Uterus (tissue), 4 donors: ENCODE results near the gene KCNJ14. TPM values are rescaled to one million over a fixed set of nuclear protein-coding genes. Genes with fewer than 3 reads are reported as not detected.

ENCODE experiments used
- DNase-seq, 2 donors: peaks; one replicate each; pipeline ENCODE4 v3.0.0-alpha.2; 2019 to 2020
- H3K27ac ChIP-seq, 2 donors: fragments of 200-600 bp; sonication (generic); 1 replicate in 1 of 2; 2 replicates in 1 of 2; pipeline ENCODE4 v1.5.1; 2016 to 2018
- H3K27me3 ChIP-seq, 2 donors: fragments of 200-600 bp; sonication (generic); one replicate each; pipeline ENCODE4 v1.5.1; 2018 to 2019; ENCODE audit warnings: control low read depth in 1 of 2
- H3K36me3 ChIP-seq, 2 donors: fragments of 200-600 bp; sonication (generic); one replicate each; pipeline ENCODE4 v1.5.1; 2019; ENCODE audit warnings: control low read depth in 1 of 2
- H3K4me1 ChIP-seq, 2 donors: fragments of 200-600 bp; sonication (generic); one replicate each; pipeline ENCODE4 v1.5.1; 2018 to 2019; ENCODE audit warnings: control low read depth in 1 of 2
- H3K4me3 ChIP-seq, 2 donors: fragments of 200-600 bp; sonication (generic); 1 replicate in 1 of 2; 2 replicates in 1 of 2; pipeline ENCODE4 v1.5.1; 2018 to 2019; ENCODE audit warnings: mild to moderate bottlenecking in 1 of 2
- H3K9me3 ChIP-seq, 2 donors: fragments of 200-600 bp; sonication (generic); one replicate each; pipeline ENCODE4 v1.5.1; 2019; ENCODE audit warnings: control low read depth in 1 of 2
- CTCF ChIP-seq, 4 experiments: fragments of 200-600 bp in 2 of 4; fragments of 450-650 bp in 2 of 4; sonication (generic) in 2 of 4; IDR thresholded peaks; one replicate each; pipeline ENCODE4 v1.5.1; 2016 to 2019; ENCODE audit warnings: antibody characterized with exemption in 4 of 4, mild to moderate bottlenecking in 2 of 4, moderate library complexity in 1 of 4
- POLR2A ChIP-seq, 2 donors: fragments of 450-650 bp; IDR thresholded peaks; one replicate each; pipeline ENCODE4 v1.6.1; 2016; ENCODE audit warnings: antibody characterized with exemption in 2 of 2, mild to moderate bottlenecking in 1 of 2, moderate library complexity in 1 of 2
- intact Hi-C: fragments of 100-400 bp; cut with DNase I; formaldehyde crosslinking; loops from one replicate; pipeline ENCODE4 v1.15.1; 2023; ENCODE audit warnings: low total_unique reads
- total RNA-seq, 4 donors: library from RNA; depleted of rRNA in 3 of 4; stranded (reverse); fragments of >200 nt in 3 of 4; gene quantifications; one replicate each; pipeline versions ENCODE4 v1.1.0 to v1.2.4, GENCODE V29; 2014 to 2023
- donor health status: DM: yes; HTN: yes; CAD: no.

KCNJ14 gene
- total RNA-seq, 4 donors from 2014 or later = 0.29 to 2.2 (median 1.2) TPM; not detected in 1

DNA sequence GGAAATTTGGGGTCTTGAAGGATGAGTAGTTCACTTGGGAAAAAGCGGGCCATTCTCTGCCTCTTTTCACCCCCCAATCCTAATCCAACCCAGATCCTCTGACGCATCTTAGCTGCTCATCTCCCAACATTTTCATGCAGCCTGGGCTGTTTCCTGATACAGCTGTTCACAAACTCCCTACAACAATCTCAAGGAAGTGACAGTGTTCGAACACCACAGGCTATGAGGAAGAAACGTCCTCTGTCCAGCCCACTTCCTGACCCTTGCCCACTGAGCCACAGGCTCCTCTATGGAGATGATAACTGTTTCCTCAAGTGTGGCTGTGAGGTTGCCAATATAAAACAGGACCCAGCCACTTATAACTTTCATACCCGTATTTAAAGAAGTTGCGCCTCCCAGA is 40.0 kb downstream of the KCNJ14 start:
- Histone ChIP-seq H3K4me3 (no peak overlapping the region), H3K4me1 (peaks cover 0 to 7% of the 10 kb centered on the region in 2 donors), H3K36me3 (no peaks in the 10 kb centered on the region), H3K9me3 (no peaks in the 10 kb centered on the region), H3K27me3 (peaks cover 6 to 15% of the 10 kb centered on the region in 2 donors), H3K27ac (no peak overlapping the region)
- TF ChIP-seq CTCF (IDR thresholded peaks at IDR 0.05) (no peak), POLR2A (IDR thresholded peaks at IDR 0.05) (no peak)
- intact Hi-C loops = loop anchor here (10.0 kb wide), 2 partner anchors 89 to 119 kb away; partner anchors contain the start of genes FAM83E, RPL18 and SPHK2
- DNase-seq = no peak

- Histone ChIP-seq H3K27ac (no peak overlapping the region), H3K9me3 (no peaks in the 10 kb centered on the region), H3K36me3 (no peaks in the 10 kb centered on the region), H3K4me1 (no peaks in the 10 kb centered on the region), H3K27me3 (peaks cover 12 to 25% of the 10 kb centered on the region in 2 donors), H3K4me3 (no peak overlapping the region)
- TF ChIP-seq CTCF (IDR thresholded peaks at IDR 0.05) = no peak
- no peak for TF ChIP-seq POLR2A (IDR thresholded peaks at IDR 0.05)
- intact Hi-C loops = loop anchor here (10.0 kb wide), 2 partner anchors 88 to 118 kb away; partner anchors contain the start of genes FAM83E, RPL18 and SPHK2
- no peak for DNase-seq
Observed at GRCh38 chr19:48496959-48497727, 41.8 kb downstream of the KCNJ14 start.

DNA sequence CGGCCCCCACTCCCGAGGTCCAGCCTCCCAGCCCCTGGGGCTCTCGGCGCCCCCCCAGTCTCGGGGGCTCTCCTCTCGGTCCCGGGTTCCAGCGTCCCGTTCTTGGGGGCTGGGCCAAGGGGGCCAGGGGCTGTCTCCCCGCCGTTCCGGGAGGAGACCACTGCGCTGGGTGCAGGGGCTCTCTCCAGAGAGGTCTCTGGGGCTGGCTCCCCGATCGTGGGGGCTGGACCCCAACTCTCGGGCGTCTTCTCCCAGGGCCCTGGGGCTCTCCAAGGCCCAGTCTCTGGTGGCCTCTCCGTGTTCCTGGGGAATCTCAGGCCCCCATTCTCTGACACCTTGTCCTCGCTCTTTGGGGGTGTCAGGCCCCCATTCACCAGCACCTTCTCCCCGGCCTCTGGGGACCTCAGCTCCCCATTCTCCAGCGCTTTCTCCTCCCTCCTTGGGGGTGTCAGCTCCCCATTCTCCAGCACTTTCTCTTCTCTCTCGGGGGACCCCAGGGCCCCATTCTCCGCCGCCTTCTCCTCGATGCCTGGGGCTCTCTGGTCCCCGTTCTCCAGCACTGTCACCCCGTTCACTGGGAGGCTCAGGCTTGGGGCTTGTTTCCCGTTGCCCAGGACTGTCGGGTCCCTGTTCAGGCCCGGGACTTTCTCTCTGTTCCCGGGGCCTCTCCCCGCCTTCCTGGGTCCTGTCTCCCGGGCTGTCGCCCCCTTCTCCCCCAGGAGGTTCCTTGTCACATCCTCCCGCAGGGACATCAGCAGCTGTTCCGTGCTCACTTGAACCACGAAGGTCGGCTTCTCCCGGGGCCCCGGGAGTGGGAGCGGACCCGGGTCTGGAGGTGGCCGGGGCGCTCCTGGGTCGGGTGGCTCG is 42.6 kb downstream of the KCNJ14 start:
- H3K4me1 ChIP-seq = no peaks in the 10 kb centered on the region
- DNase-seq = no peak
- H3K9me3 ChIP-seq = no peaks in the 10 kb centered on the region
- H3K27me3 ChIP-seq = peaks cover 12 to 25% of the 10 kb centered on the region in 2 donors
- no peak for TF ChIP-seq CTCF (IDR thresholded peaks at IDR 0.05)
- TF ChIP-seq POLR2A (IDR thresholded peaks at IDR 0.05) = no peak
- intact Hi-C loops = loop anchor here (10.0 kb wide), 2 partner anchors 87 to 117 kb away; partner anchors contain the start of genes FAM83E, RPL18 and SPHK2
- H3K27ac ChIP-seq = no peak overlapping the region
- no peaks in the 10 kb centered on the region for H3K36me3 ChIP-seq
- no peak overlapping the region for H3K4me3 ChIP-seq

DNA sequence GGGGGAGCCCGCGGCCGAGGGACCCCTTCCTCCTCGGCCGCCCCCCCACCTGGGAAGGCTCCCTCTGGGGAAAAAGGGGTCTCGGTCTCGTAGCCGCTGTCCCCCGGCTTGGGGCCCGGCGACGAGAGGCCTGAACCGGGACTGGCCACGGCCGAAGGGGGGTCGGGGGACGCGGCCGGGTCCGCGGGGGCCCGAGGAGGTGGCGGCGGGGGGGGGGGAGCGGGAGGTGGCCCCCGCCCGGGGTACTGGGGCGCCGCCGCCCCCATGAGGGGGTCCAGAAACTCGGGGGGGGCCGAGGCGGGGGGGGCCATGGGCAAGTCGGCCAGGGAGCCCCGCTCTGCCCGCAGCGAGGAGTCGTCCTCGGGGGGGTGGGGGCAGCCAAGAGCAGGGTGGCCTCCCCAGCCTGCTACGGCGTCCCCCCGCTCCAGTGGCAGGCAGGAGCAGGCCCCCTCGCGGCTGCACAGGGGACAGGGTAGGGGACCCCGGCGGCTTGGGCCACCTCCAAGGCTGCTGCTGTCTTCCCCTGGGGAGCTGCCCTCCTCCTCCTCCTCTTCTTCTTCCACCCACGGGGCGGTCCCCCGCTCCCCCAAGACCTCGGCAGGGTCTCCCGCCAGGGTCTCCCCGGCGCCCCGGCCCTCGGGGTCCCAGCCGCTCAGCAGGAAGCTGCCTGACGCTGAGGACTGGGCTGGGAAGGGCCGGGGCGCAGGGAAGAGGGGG is 43.4 kb downstream of the KCNJ14 start:
- no peaks in the 10 kb centered on the region for H3K36me3 ChIP-seq
- no peak overlapping the region for H3K27ac ChIP-seq
- no peak for DNase-seq
- no peak for TF ChIP-seq POLR2A (IDR thresholded peaks at IDR 0.05)
- H3K4me1 ChIP-seq = no peaks in the 10 kb centered on the region
- no peak overlapping the region for H3K4me3 ChIP-seq
- peaks cover 12 to 25% of the 10 kb centered on the region in 2 donors for H3K27me3 ChIP-seq
- intact Hi-C loops = loop anchor here (10.0 kb wide), 2 partner anchors 86 to 116 kb away; partner anchors contain the start of genes FAM83E, RPL18 and SPHK2
- no peaks in the 10 kb centered on the region for H3K9me3 ChIP-seq
